CMK (cell line): ENCODE results near the gene H2BK1.

Experiments used
- DNase-seq: peaks from one replicate; pipeline ENCODE4 v3.0.0-alpha.2; 2010; ENCODE audit warnings: low read depth

The H2BK1 gene

DNA sequence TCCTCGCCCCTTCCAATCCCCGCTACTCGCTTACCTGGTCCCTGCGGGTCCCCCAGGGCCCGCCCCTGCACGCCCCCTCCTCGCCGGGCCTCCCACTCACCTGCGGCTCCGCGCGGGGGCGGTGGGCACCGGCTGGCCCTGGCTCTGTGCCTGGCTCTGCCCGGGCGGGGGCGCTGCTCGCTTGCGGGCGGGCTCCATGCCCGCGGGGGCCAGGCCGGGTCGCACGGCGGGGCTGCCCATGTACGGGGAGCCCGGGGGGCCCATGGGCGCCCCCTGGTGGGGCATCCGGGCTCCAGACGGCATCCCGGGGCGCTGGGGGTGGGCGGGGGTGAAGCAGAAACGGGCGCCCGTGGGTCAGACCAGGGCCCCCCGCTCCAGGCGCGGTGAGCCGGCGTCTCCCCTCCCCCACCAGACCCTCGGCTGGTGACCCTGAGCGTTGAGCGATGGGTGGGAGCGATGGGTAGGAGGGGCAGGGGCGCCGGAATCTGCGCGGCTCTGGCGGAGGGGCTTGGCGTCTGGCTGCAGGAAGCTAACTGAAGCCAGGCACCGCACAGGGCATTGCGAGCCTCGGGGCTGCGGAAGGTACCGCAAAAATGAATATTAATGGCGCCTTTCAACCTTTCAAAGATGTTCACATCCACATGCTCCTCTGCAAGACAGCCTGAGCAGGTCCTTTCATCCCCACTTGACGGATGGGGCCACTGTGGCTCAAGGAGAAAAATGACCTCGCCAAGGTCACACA lies 35.2 kb upstream of the H2BK1 start:
- no peak for DNase-seq

DNA sequence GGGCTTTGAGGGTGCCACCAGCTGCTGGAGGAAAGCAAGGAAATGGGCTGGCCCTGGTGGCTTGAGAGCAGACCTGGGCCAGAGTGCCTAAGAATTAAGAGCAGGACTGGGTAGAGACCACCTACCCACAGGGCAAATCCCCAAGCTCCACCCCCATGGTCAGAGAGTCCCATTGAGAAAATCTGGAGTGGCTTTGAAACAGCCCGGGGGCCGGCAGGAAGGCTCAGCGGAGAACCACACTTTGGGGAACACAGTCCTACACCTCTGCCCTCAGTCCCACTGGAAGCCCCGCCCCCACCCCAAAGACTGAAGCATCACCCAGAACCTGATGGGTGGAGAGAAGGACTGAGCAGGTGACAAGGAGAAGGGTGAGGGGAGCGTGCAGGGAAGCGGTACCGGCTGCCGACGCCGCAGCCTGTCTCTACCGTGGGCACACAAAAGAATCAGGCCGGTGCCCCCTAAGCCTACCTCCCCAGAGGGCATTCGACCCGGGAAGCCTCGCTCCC lies 34.6 kb upstream of the H2BK1 start:
- DNase-seq, result no peak

DNA sequence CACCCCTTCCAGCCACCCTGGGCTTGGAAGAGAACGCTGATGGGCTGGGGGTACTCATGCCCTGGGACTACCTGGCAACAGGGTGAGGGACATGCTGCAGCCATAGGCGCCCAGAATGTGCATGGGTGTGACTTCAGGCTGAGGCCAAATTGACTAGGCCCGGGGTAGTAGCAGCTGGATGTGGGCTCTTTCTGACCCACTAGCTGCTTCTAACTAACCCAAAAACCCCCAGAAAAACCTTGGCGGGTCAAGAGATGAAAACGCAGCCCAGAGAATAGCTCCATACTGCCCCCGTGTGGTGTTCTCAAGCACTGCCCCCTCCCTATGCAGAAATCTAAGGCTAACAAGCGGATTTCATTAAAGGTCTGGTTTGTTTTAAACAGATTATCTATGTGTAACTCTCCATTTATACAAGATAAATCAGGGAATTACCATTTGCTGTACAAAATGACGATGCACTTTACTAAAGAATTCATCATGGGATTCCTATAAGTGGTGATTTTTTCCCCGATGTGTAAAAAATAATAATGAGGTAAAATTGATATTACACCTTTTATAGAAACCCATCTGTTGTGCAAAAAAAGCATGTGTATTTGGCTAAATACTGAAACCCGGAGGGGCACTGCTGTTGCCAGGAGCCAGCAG lies 34.0 kb upstream of the H2BK1 start:
- no peak for DNase-seq

DNA sequence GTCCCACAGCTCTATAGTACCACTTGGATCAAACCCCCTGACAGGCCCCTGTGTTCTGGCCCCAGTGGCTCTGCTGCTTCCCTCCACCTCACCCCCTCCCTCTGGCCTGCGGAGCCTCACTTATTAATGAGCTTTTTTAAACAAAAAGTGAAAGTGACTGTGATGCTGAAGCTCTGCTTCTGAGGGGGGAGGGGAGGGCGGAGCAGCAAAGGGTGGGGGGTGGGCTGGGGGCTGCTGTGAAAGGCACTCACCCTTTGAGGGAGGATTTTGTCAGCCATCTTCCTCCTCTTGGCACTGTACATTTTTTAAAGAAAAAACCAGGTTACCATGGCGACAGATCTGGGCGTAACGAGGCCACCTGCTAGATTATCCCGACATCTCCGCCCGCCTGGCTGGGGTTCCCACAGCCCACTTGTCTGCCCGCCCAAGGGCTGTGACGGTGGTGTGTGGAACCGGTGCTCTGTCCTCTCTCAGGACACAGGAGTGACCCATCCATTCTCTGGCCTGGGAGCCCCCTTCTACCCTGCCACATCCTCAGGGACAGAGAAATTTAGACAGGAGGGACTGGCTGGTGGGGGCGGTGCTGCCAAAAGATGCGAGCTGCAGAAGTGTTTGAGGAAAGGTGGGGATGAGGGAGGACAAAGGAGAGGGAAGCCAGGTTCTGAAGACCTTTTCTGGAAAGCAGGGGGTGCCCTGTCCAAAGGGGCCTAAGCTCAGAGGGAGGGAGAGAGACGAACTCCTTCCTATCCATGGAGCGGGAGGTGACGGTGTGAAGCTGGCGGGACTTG lies 33.3 kb upstream of the H2BK1 start:
- DNase-seq, result no peak

DNA sequence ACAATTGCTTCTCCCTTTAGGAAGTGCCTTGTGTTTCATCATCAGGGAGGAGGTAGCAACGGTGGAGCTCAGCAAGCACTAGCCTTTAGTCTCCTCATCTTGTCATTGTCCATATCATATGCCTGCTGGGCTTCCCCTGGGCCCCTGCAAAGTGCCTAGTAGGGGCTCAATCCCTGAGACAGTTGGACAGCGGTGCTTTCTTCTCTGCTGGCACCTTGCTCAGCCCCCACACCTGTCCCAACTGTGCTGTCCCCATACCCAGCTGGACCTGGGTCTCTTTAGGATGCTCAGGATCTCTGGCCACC lies 32.7 kb upstream of the H2BK1 start:
- DNase-seq, result no peak

DNA sequence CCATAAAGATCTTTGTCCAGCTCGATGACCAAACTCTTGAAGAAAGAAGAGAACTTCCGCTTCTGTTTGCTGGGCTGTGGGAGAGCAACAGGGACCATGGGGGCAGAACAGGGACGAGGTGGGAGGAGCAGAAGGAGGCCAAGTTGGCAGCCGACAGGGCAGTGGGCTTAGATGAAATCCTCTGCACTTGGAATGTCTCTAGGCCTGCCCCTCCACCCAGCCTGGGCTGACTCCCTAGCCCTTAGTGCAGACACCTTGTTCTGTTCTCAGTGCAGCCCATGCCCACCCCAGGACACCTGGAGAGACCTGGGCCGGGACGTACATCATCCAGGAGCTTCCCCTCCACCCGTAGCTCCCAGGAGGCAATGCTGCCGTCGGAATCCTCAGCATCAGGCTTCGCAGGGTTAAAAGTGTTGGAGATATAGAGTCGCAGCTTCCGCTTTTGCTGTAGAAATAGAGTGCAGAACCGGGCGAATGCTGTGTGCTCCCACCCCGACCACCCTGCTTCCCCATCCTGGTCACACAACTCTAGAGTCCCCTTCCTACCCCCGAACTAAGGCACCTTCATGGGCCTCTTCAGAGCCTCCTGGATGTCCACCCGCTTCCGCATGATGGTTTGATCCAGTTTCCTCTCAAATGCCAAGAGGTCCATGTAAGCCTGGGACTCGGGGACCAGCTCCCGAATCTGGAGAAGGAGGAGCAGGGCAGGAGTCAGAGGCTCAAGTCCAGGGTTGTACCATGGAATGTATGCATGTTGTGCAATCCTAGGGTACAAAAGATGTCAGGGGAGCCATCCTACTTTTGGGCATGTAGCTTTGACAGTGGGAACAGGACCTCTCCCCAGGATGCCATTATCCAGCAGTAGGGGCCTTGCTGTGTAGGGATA lies 32.1 kb upstream of the H2BK1 start:
- DNase-seq, result no peak

DNA sequence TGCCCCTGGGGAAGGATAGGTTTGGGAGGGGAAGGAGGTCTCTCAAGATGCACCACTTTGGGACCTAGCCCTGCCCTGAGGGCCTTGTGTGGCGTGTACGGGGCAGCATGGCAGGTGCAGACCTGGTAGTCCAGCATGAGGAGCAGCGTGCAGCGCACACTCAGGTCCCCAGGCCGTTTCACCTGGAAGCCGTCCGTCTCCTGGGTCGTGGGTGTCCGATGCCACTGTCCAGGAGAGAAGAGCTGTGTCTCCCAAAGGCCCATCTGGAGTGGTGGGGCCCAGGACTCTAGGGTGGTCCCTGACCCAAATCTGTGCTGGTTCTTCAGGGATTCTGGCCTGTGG lies 31.4 kb upstream of the H2BK1 start:
- no peak for DNase-seq

DNA sequence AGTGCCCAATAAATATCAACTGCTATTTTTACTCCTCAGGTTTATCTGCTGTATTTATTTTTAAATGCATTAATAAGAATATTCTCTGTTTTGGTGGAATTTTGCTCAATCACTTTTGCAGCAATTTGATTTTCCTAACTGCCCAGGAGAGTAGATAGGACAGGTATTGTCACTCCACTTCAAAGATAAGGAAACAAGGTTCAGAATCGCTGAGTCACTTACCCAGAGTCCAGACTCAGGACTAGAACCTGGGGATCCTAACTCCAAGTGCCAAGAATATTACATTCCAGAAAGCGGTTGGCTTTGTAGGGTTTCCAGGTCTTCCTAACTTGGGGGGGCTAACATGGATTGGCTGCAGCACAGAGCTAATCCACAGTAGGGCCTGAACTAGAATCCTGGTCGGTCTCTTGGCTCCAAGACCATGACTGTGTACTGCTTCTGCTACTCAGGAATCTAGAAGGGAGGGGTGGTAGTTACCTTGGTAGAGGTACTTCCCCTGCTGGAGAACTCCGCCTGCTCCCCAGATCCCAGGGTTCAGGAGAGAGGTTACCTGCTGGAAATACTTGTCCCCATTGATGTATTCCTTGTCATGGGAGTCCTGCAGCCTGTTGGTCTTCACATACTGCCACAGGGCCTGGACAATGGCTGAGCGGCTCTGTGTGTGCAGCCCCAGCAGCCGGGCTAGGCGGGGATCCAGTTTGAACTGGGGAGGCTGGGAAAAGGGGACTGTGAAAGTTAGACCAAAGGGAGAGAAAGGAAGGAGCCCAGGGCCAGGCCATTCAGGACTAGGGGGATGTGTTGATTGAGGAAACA lies 30.9 kb upstream of the H2BK1 start:
- no peak for DNase-seq

DNA sequence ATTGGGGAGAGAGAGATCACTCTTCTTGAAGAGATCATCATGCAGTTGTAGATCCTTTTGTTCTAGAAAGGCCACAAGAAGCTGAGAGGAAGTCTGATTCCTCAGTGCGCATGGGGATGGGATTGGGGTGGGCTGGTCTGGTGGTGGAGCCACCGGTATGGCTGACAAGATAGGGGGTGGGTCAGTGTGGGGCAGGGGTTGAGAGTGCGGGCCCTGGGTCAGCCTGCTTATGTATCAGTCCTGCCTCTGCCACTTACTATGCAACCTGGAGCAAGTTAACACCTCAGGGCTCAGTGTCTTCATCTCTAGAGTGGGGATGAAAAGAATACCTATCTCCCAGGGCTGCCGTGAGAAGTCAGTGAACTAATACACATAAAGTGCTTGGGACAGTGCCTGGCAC lies 30.2 kb upstream of the H2BK1 start:
- DNase-seq, result no peak

DNA sequence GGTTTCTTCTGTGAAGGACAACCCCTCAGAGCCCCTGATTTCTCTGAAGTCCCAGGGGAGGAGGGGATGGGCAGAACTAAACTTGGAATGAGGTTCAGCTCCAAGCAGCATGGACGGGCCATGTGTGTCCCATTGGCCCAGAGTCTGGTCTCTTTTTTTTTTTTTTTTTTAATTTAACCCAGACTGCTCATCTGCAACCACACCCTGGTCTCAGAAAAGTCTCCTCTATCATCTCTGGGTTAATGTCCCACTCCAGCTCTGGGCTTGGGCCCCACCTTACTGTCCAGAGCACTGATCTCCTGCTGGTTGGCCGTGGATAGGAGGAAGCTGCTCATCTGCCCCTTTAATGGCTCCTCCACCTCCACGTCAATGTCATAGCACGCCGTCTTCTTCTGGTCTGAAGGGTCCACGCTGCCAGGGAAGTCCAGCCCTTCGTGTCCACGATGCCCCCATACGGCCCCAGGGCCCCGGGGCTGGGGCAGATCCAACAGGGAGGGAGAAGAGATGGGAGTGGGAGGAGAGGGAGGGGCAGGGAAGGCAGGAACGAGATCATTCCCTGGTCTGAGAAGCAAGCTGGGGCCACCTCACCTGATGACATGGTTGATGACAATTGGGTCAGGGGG lies 29.7 kb upstream of the H2BK1 start:
- no peak for DNase-seq

DNA sequence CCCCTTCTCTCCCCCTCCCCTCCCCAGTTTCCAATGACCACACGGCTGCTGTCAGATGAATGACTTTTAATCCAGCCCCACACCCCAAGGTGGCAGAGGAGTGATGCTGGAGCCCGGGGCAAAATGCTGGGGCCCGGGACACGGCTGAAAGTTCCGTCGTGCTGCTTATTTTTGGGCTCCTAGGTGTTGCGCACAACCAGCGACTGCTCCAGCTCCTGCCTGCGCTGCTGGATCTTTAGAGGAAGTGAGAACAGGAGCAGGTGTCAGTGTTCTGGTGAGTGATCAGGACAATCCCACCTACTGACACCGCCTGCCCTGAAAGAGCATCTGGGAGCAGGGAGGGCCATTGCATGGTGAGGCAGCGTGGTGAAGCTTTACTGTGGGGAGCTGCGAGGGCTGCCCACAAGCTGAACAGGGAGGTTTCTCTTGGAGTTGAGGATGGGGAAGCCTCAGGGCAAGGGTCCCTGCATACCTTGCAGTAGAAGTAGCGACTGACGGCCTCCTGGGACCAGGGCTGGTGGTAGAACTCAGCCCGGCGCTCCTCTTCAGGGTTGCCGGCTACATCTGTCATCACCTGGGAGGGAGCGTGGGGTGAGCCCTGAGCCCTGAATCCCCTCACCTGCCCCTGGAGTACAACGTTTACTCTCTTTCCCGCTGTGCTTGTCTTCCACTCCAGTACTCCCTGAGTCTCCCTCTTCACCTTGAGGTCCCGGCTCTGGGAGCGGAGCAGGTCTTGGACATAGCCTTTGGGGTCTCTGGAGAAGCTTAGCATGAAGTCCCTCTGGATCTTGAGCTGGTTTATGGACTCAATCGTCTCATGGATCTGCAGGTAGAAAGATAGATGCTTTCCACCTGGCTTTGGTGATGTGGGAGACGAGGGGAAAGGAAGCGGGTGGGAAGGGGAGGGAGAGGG lies 28.9 kb upstream of the H2BK1 start:
- no peak for DNase-seq

DNA sequence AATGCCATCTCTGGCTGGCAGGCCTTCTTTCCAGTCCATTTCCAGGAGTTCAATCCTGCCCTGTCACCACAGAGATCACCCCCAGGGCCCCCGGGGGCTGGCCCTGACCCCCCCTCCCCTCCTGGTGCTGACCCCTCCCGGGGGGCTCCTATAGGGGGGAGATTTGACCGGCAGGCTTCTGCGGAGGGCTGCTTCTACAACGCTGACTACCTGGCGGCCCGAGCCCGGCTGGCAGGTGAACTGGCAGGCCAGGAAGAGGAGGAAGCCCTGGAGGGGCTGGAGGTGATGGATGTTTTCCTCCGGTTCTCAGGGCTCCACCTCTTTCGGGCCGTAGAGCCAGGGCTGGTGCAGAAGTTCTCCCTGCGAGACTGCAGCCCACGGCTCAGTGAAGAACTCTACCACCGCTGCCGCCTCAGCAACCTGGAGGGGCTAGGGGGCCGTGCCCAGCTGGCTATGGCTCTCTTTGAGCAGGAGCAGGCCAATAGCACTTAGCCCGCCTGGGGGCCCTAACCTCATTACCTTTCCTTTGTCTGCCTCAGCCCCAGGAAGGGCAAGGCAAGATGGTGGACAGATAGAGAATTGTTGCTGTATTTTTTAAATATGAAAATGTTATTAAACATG lies 28.0 kb upstream of the H2BK1 start:
- no peak for DNase-seq

DNA sequence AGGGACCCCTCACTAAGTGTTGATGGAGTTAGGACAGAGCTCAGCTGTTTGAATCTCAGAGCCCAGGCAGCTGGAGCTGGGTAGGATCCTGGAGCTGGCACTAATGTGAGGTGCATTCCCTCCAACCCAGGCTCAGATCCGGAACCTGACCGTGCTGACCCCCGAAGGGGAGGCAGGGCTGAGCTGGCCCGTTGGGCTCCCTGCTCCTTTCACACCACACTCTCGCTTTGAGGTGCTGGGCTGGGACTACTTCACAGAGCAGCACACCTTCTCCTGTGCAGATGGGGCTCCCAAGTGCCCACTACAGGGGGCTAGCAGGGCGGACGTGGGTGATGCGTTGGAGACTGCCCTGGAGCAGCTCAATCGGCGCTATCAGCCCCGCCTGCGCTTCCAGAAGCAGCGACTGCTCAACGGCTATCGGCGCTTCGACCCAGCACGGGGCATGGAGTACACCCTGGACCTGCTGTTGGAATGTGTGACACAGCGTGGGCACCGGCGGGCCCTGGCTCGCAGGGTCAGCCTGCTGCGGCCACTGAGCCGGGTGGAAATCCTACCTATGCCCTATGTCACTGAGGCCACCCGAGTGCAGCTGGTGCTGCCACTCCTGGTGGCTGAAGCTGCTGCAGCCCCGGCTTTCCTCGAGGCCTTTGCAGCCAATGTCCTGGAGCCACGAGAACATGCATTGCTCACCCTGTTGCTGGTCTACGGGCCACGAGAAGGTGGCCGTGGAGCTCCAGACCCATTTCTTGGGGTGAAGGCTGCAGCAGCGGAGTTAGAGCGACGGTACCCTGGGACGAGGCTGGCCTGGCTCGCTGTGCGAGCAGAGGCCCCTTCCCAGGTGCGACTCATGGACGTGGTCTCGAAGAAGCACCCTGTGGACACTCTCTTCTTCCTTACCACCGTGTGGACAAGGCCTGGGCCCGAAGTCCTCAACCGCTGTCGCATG lies 27.2 kb upstream of the H2BK1 start:
- DNase-seq, result no peak

DNA sequence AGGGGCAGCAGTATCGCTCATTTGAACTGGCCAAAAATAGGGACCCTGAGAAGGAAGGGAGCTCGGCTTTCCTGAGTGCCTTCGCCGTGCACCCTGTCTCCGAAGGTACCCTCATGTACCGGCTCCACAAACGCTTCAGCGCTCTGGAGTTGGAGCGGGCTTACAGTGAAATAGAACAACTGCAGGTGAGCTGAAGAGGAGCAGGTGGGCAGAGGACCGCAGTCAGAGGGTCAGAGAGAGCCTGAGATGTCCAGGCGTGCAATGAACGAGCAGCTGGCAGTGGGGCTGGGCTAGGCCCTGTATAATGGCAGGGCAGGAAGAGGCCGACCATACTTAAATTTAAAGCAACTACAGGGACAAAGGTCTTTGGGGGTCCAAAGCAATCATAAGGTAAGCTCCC lies 26.1 kb upstream of the H2BK1 start:
- no peak for DNase-seq

DNA sequence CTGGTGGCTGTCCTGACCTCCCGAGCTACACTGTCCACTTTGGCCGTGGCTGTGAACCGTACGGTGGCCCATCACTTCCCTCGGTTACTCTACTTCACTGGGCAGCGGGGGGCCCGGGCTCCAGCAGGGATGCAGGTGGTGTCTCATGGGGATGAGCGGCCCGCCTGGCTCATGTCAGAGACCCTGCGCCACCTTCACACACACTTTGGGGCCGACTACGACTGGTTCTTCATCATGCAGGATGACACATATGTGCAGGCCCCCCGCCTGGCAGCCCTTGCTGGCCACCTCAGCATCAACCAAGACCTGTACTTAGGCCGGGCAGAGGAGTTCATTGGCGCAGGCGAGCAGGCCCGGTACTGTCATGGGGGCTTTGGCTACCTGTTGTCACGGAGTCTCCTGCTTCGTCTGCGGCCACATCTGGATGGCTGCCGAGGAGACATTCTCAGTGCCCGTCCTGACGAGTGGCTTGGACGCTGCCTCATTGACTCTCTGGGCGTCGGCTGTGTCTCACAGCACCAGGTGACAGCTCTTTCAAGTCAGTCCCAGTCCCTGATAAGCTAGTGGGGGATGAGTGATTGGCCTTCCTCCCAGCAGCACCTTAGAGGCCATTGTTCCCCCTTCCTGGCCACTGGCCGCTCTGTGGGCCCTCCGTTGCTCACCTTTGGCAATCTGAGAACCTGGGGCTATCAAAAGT lies 25.0 kb upstream of the H2BK1 start:
- no peak for DNase-seq

DNA sequence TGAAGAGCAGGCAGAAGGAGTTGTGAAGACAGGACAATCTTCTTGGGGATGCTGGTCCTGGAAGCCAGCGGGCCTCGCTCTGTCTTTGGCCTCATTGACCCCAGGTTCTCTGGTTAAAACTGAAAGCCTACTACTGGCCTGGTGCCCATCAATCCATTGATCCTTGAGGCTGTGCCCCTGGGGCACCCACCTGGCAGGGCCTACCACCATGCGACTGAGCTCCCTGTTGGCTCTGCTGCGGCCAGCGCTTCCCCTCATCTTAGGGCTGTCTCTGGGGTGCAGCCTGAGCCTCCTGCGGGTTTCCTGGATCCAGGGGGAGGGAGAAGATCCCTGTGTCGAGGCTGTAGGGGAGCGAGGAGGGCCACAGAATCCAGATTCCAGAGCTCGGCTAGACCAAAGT lies 23.5 kb upstream of the H2BK1 start:
- DNase-seq, result no peak

DNA sequence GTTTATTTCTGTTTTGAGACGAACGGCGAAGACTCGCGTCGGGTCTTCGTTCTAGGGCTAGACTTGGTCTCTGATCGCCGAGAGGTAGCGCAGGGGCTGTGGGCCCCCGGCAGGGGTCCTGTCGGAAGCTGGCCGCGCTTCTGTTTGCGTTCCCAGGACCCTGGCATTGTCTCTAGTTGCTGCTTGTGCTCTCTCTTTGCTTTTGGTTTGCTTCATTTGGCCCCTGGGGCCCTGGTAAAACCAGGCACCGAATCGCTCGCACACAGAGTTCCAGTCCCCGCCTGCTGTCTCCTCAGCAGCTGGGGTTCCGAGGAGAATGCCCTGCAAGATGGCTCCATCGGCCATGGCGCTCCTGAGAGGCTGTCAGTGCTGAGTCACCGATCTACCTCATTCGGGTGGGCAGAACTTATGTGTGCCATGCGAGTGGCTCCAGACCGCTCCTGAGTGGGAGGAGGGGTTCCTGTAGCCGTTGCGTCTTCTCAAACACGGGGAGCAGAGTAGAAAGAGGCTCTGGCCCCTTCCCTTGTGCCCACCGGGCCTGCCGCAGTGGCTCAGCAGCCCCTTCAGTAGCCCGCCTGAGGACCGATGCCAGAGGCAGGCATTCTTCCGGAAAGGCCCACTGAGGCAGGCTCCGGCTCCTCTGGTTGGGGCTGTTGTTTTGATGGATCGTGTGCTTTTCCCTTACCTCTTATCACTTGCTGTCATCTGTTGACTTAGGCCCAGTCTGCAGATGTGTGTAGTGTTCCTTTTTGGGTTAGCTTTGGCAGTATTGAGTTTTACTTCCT lies 22.8 kb upstream of the H2BK1 start:
- DNase-seq, result no peak
